GM12878 (cell line): ENCODE measurements around the gene TTLL1. TPM values are rescaled to one million over a fixed set of nuclear protein-coding genes. Genes with fewer than 3 reads are reported as not detected.

Source experiments
- ATAC-seq: fragments of 200-7000 bp; cut with Tn5 transposase; 3 replicates; pipeline ENCODE4 v1.9.1; 2020; ENCODE audit warnings: mild to moderate bottlenecking, moderate library complexity
- BruUV-seq: library from RNA; stranded (reverse); fragments of 400-500 nt; replicated peaks from 2 replicates; lab custom pipeline; 2021; lab: Mats Ljungman, UMichigan
- CTCF ChIA-PET: fragments of 300-600 bp; sonication (Branson Sonifier 250); formaldehyde crosslinking; extraction: SDS; loops from one replicate; lab custom pipeline; 2021; ENCODE audit warnings: inconsistent platforms; lab: Yijun Ruan, JAX
- POLR2A ChIA-PET: fragments of 350-600 bp; formaldehyde crosslinking; extraction: SDS; loops from one replicate; lab custom pipeline; 2021; ENCODE audit warnings: inconsistent platforms; lab: Charles Lee
- RAD21 ChIA-PET: fragments of 300-600 bp; sonication (Branson Sonifier 250); formaldehyde crosslinking; loops from one replicate; lab custom pipeline; 2023; ENCODE audit warnings: antibody characterized with exemption; ENCODE audit not compliant: unreplicated experiment; lab: Charles Lee
- SMC1A ChIA-PET: fragments of 300-600 bp; sonication (Branson Sonifier 250); formaldehyde crosslinking; loops from one replicate; lab custom pipeline; 2023; ENCODE audit not compliant: unreplicated experiment, uncharacterized antibody; lab: Charles Lee
- DNase-seq: peaks from one replicate; pipeline ENCODE4 v3.0.0-alpha.2; 2011; ENCODE audit warnings: low read depth, low spot score
- FAIRE-seq: peaks from 3 replicates; lab custom pipeline; 2011; peaks lifted over from hg19 to GRCh38; lab: Jason Lieb, UNC
- H2AFZ ChIP-seq: 2 replicates; pipeline ENCODE4 v1.6.0; 2011; ENCODE audit warnings: low read depth, low read length, control low read depth; ENCODE audit not compliant: control insufficient read depth
- H3K27ac ChIP-seq: 2 replicates; pipeline ENCODE4 v1.5.1; 2011; ENCODE audit warnings: control low read depth; ENCODE audit not compliant: control insufficient read depth, insufficient read depth
- H3K27me3 ChIP-seq, 2 experiments: replicated peaks in 1 of 2; 2 replicates each; pipeline versions ENCODE4 v1.6.0 to v1.6.1; 2011; ENCODE audit warnings: low read length in 1 of 2; ENCODE audit not compliant: control insufficient read depth in 2 of 2, insufficient read depth in 2 of 2
- H3K36me3 ChIP-seq, 2 experiments: 2 replicates each; pipeline ENCODE4 v1.5.1; 2011; ENCODE audit warnings: low read length in 1 of 2; ENCODE audit not compliant: control insufficient read depth in 2 of 2, insufficient read depth in 2 of 2
- H3K4me1 ChIP-seq: 2 replicates; pipeline ENCODE4 v1.6.1; 2011; ENCODE audit warnings: mild to moderate bottlenecking, low read length, moderate library complexity, mixed read lengths; ENCODE audit not compliant: control insufficient read depth, insufficient read depth
- H3K4me2 ChIP-seq: 2 replicates; pipeline ENCODE4 v1.6.0; 2011; ENCODE audit warnings: control low read depth; ENCODE audit not compliant: control insufficient read depth, insufficient read depth
- H3K4me3 ChIP-seq: fragments of 200-600 bp; sonication (generic); 2 replicates; pipeline ENCODE4 v1.5.1; 2016
- H3K79me2 ChIP-seq: 2 replicates; pipeline ENCODE4 v1.6.0; 2011; ENCODE audit warnings: low read length; ENCODE audit not compliant: control insufficient read depth, insufficient read depth
- H3K9ac ChIP-seq: 2 replicates; pipeline ENCODE4 v1.8.0; 2011; ENCODE audit warnings: low read length, control low read depth, mixed read lengths; ENCODE audit not compliant: control insufficient read depth, insufficient read depth
- H3K9me3 ChIP-seq: replicated peaks from 3 replicates; pipeline ENCODE4 v1.5.1; 2011; ENCODE audit warnings: mild to moderate bottlenecking, low read length; ENCODE audit not compliant: control insufficient read depth, insufficient read depth
- H4K20me1 ChIP-seq: 2 replicates; pipeline ENCODE4 v1.6.0; 2011; ENCODE audit not compliant: control insufficient read depth, insufficient read depth
- RUNX3 ChIP-seq: IDR thresholded peaks from 2 replicates; pipeline ENCODE4 v1.6.1; 2012; ENCODE audit warnings: low read length, inconsistent platforms
- SREBF1 ChIP-seq: IDR thresholded peaks from 2 replicates; pipeline ENCODE4 v1.6.1; 2012; ENCODE audit warnings: mild to moderate bottlenecking, low read length
- STAT3 ChIP-seq: IDR thresholded peaks from 2 replicates; pipeline ENCODE4 v1.6.1; 2011; ENCODE audit warnings: low read depth, low read length, improper control_type of control experiment
- WGBS: methylation state at CpG from one replicate; pipeline ENCODE4 v1.1.6; 2016; ENCODE audit warnings: low lambda C conversion rate; ENCODE audit not compliant: insufficient replicate concordance, insufficient coverage; ENCODE audit errors: missing lambda C conversion rate; 5-methylcytosine and 5-hydroxymethylcytosine counted together
- in situ Hi-C: fragments of 300-500 bp; cut with MboI; formaldehyde crosslinking; loops from 9 replicates; pipeline ENCODE4 v1.14.3; 2018; ENCODE audit warnings: mixed read lengths
- intact Hi-C: fragments of 100-400 bp; cut with micrococcal nuclease; formaldehyde crosslinking; loops from one replicate; pipeline ENCODE4 v1.14.2; 2022; ENCODE audit not compliant: unreplicated experiment
- polyA plus RNA-seq, 11 experiments: library from polyadenylated mRNA; depleted of rRNA in 4 of 11; unstranded in 6 of 11; stranded (reverse) in 5 of 11; fragments of >200 nt; fragmentation: Nextera tagmentation in 4 of 11; fragmentation: Illumina TruSeq in 1 of 11; extraction: Ambion mirVana in 4 of 11; extraction: Trizol in 1 of 11; gene quantifications; 1 replicate in 1 of 11; 2 replicates in 10 of 11; pipeline versions ENCODE4 v1.2.1 to v1.2.3, GENCODE V29; 2011 to 2016; ENCODE audit warnings: inconsistent platforms in 2 of 11, missing spikeins in 2 of 11, low read depth in 1 of 11
- total RNA-seq, 4 experiments: library from RNA; depleted of rRNA in 3 of 4; stranded (reverse); fragments of >200 nt in 3 of 4; fragmentation: Illumina TruSeq in 1 of 4; extraction: Trizol in 1 of 4; gene quantifications; 2 replicates each; pipeline versions ENCODE4 v1.2.1 to v1.2.3, GENCODE V29; 2013 to 2021
- TF ChIP-seq, protein P1 (sequence below): fragments of 450-650 bp; IDR thresholded peaks from 2 replicates; pipeline ENCODE4 v1.6.1; 2018; ENCODE audit warnings: borderline replicate concordance, mild to moderate bottlenecking; ENCODE audit not compliant: partially characterized antibody

The TTLL1 gene
- total and polyA plus RNA-seq, 10 of the 15 experiments (the other 5 are each of a cell fraction or from before 2014, with no cell fraction given) = 0.39 to 4.8 (median 3.2) TPM

- TF ChIP-seq, protein P1, sequence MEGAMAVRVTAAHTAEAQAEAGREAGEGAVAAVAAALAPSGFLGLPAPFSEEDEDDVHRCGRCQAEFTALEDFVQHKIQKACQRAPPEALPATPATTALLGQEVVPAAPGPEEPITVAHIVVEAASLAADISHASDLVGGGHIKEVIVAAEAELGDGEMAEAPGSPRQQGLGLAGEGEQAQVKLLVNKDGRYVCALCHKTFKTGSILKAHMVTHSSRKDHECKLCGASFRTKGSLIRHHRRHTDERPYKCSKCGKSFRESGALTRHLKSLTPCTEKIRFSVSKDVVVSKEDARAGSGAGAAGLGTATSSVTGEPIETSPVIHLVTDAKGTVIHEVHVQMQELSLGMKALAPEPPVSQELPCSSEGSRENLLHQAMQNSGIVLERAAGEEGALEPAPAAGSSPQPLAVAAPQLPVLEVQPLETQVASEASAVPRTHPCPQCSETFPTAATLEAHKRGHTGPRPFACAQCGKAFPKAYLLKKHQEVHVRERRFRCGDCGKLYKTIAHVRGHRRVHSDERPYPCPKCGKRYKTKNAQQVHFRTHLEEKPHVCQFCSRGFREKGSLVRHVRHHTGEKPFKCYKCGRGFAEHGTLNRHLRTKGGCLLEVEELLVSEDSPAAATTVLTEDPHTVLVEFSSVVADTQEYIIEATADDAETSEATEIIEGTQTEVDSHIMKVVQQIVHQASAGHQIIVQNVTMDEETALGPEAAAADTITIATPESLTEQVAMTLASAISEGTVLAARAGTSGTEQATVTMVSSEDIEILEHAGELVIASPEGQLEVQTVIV = no peak
Observed at GRCh38 chr22:43000441-43001175, 88.6 kb downstream of the TTLL1 start (continued).

- Histone ChIP-seq H4K20me1 (no peaks in the 10 kb centered on the region), H2AFZ (no peak overlapping the region; the same call in 1 of the 2 replicates), H3K4me1 (peaks cover 76% of the 10 kb centered on the region), H3K27ac (peak overlapping the region; percentile 82), H3K27me3 (no peaks in the 10 kb centered on the region), H3K9ac (peak overlapping the region; percentile 54), H3K9me3 (no peaks in the 10 kb centered on the region; the same call in 2 of the 3 replicates), H3K4me3 (no peak overlapping the region; the same call in 1 of the 2 replicates), H3K36me3 (peaks cover 2 to 4% of the 10 kb centered on the region in 2 experiments; a peak in 3 of 4 replicates), H3K4me2 (peak overlapping the region; percentile 85), H3K79me2 (peaks cover 94% of the 10 kb centered on the region)
- ATAC-seq = no peak
- TF ChIP-seq STAT3 (no peak), SREBF1 (no peak), RUNX3 (0 out of 2 replicates have a peak, but pooled peaks have one; percentile 15)
- ChIA-PET CTCF (interaction anchor here (0.8 kb wide), 1 partner anchor 15 kb away, joined by 3 read pairs; no protein-coding TSS in a partner anchor), POLR2A (interaction anchor here (0.8 kb wide), 1 partner anchor 15 kb away, joined by 3 read pairs; no protein-coding TSS in a partner anchor), SMC1A (interaction anchor here (1.7 kb wide), 1 partner anchor 16 kb away, joined by 7 read pairs; no protein-coding TSS in a partner anchor), RAD21 (no interaction called here)
- no peak for DNase-seq
- no peak for FAIRE-seq
- in situ Hi-C loops = no loop called here
- WGBS = 13% methylated on average over 6 of the region's 6 CpGs
- intact Hi-C loops = no loop called here
- BruUV-seq = no TSS peak
Observed at GRCh38 chr22:42997582-42998090, 91.6 kb downstream of the TTLL1 start.
